PC-9 (cell line): Measurements from ENCODE around the gene ZFAND3.

Experiments
- EZH2 ChIP-seq: fragments of 200-600 bp; sonication (generic); IDR thresholded peaks from 2 replicates; pipeline ENCODE4 v1.8.0; 2017; ENCODE audit warnings: antibody characterized with exemption, low read depth
- TF ChIP-seq, protein P1 (sequence below): fragments of 200-600 bp; sonication (generic); conservative IDR thresholded peaks from 2 replicates; pipeline ENCODE4 v1.6.1; 2017; ENCODE audit warnings: mixed run types, antibody characterized with exemption, mild to moderate bottlenecking, moderate library complexity

DNA sequence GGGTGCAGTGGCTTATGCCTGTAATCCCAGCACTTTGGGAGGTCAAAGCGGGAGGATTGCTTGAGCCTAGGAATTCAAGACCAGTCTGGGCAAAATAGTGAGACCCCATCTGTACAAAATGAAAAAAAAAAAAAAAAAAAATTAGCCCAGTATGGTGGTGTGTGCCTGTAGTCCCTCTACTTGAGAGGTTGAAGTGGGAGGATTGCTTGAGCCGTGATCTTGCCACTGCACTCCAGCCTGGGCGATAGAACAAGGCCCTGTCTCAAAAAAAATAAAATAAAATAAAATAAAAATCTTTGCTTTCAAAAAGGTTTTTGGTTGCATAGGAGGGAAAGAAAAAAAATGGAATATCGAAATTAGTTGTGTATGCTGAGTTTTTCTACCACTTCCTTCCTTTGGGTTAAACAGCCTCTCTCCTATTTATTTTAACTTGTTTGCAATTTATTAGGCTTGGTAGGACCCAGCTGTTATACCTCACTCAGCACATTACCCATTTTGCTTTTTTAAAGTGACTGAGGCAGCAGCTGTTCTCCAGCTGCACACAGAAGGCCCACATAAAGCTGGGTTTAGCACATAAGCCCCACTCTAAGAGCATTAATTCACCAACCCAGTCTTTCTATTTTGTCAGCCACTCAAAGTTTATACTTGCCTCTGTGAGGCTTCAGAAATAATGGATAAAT is 152.3 kb downstream of the ZFAND3 start:
- TF ChIP-seq, protein P1, sequence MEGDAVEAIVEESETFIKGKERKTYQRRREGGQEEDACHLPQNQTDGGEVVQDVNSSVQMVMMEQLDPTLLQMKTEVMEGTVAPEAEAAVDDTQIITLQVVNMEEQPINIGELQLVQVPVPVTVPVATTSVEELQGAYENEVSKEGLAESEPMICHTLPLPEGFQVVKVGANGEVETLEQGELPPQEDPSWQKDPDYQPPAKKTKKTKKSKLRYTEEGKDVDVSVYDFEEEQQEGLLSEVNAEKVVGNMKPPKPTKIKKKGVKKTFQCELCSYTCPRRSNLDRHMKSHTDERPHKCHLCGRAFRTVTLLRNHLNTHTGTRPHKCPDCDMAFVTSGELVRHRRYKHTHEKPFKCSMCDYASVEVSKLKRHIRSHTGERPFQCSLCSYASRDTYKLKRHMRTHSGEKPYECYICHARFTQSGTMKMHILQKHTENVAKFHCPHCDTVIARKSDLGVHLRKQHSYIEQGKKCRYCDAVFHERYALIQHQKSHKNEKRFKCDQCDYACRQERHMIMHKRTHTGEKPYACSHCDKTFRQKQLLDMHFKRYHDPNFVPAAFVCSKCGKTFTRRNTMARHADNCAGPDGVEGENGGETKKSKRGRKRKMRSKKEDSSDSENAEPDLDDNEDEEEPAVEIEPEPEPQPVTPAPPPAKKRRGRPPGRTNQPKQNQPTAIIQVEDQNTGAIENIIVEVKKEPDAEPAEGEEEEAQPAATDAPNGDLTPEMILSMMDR = no peak
- TF ChIP-seq EZH2 = no peak
